Caco-2 (cell line): ENCODE results near the gene TSNAX. TPM values are rescaled to one million over a fixed set of nuclear protein-coding genes. Genes with fewer than 3 reads are reported as not detected.

ENCODE experiments used
- BruUV-seq: library from RNA; stranded (reverse); fragments of 400-500 nt; replicated peaks from 2 replicates; lab custom pipeline; 2021; lab: Mats Ljungman, UMichigan
- CTCF ChIA-PET: fragments of 300-600 bp; sonication (Branson Sonifier 250); formaldehyde crosslinking; loops from one replicate; lab custom pipeline; 2022; ENCODE audit warnings: antibody characterized with exemption; lab: Charles Lee
- POLR2A ChIA-PET: fragments of 300-600 bp; sonication (Branson Sonifier 250); formaldehyde crosslinking; loops from one replicate; lab custom pipeline; 2022; ENCODE audit warnings: antibody characterized with exemption; lab: Charles Lee
- DNase-seq, 2 experiments: peaks; one replicate each; pipeline versions ENCODE4 v3.0.0 to v3.0.0-alpha.2; 2020 to 2022
- H3K27me3 ChIP-seq: replicated peaks from 2 replicates; pipeline ENCODE4 v1.6.0; 2011; ENCODE audit warnings: low read length; ENCODE audit not compliant: control insufficient read depth, insufficient read depth
- H3K36me3 ChIP-seq: 2 replicates; pipeline ENCODE4 v1.5.1; 2011; ENCODE audit warnings: low read length; ENCODE audit not compliant: control insufficient read depth, insufficient read depth
- H3K4me1 ChIP-seq: fragments of 250-450 bp; sonication (Bioruptor Pico); 2 replicates; pipeline ENCODE4 v1.5.1; 2020; ENCODE audit warnings: mild to moderate bottlenecking
- H3K4me3 ChIP-seq: 2 replicates; pipeline ENCODE4 v1.5.1; 2011; ENCODE audit warnings: low read depth, mild to moderate bottlenecking, control low read depth, low read length
- H3K9me3 ChIP-seq: fragments of 250-450 bp; sonication (Bioruptor Pico); 2 replicates; pipeline ENCODE4 v1.5.1; 2020; ENCODE audit warnings: mild to moderate bottlenecking, moderate library complexity
- H3K27ac Mint-ChIP-seq: one replicate; pipeline ENCODE4 v1.8.0; 2022; ENCODE audit warnings: mixed read lengths; ENCODE audit not compliant: unreplicated experiment
- H3K27me3 Mint-ChIP-seq: one replicate; pipeline ENCODE4 v1.8.0; 2022; ENCODE audit warnings: mixed read lengths; ENCODE audit not compliant: insufficient read depth, unreplicated experiment
- H3K36me3 Mint-ChIP-seq: one replicate; pipeline ENCODE4 v1.8.0; 2022; ENCODE audit warnings: mild to moderate bottlenecking, mixed read lengths; ENCODE audit not compliant: insufficient read depth, unreplicated experiment
- H3K4me1 Mint-ChIP-seq: one replicate; pipeline ENCODE4 v1.8.0; 2022; ENCODE audit warnings: low read depth, mixed read lengths; ENCODE audit not compliant: unreplicated experiment
- H3K4me3 Mint-ChIP-seq: one replicate; pipeline ENCODE4 v1.8.0; 2022; ENCODE audit warnings: mild to moderate bottlenecking, moderate library complexity, mixed read lengths; ENCODE audit not compliant: unreplicated experiment
- H3K9me3 Mint-ChIP-seq: one replicate; pipeline ENCODE4 v1.8.0; 2022; ENCODE audit warnings: mixed read lengths; ENCODE audit not compliant: unreplicated experiment
- intact Hi-C: fragments of 100-400 bp; cut with micrococcal nuclease; formaldehyde crosslinking; loops from one replicate; pipeline ENCODE4 v1.10.0; 2022; ENCODE audit not compliant: unreplicated experiment
- total RNA-seq: library from RNA; stranded (reverse); gene quantifications from 2 replicates; pipeline ENCODE4 v1.2.3, GENCODE V29; 2022
- TF ChIP-seq, protein P1 (sequence below), 2 experiments: fragments of 200-600 bp in 1 of 2; IDR thresholded peaks; 1 replicate in 1 of 2; 2 replicates in 1 of 2; pipeline versions ENCODE4 v1.5.1 to v1.8.0; 2011 to 2022; ENCODE audit warnings: antibody characterized with exemption in 1 of 2, control low read depth in 1 of 2, inconsistent platforms in 1 of 2, low read depth in 1 of 2, low read length in 1 of 2, mild to moderate bottlenecking in 1 of 2, moderate library complexity in 1 of 2; ENCODE audit not compliant: insufficient read depth in 1 of 2, severe bottlenecking in 1 of 2, unreplicated experiment in 1 of 2

The TSNAX gene
- total RNA-seq, 1 experiment from 2014 or later, result 39.0 TPM

DNA sequence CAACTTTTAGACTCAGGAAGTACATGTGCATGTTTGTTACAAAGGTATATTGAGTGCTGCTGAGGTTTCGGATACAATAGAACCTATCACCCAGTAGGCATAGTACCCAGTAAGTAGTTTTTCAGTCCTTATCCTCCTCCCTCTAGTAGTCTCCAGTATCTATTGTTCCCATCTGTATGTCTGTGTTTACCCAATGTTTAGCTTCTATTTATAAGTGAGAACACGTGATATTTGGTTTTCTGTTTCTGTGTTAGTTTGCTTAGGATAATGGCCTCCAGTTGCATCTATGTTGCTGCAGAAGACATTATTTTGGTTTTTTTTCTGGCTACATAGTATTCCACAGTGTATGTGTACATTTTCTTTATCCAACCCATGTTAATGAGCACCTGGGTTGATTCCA, 47.2 kb upstream of the TSNAX start:
- POLR2A ChIA-PET, result no interaction called here
- H3K4me3 Mint-ChIP-seq, result no peak overlapping the region
- H3K27me3 Mint-ChIP-seq, result no peaks in the 10 kb centered on the region
- no peak for DNase-seq
- no peaks in the 10 kb centered on the region for H3K9me3 Mint-ChIP-seq
- no peaks in the 10 kb centered on the region for H3K4me1 ChIP-seq
- no TSS peak for BruUV-seq
- H3K9me3 ChIP-seq, result no peaks in the 10 kb centered on the region
- intact Hi-C loops, result no loop called here
- TF ChIP-seq, protein P1, sequence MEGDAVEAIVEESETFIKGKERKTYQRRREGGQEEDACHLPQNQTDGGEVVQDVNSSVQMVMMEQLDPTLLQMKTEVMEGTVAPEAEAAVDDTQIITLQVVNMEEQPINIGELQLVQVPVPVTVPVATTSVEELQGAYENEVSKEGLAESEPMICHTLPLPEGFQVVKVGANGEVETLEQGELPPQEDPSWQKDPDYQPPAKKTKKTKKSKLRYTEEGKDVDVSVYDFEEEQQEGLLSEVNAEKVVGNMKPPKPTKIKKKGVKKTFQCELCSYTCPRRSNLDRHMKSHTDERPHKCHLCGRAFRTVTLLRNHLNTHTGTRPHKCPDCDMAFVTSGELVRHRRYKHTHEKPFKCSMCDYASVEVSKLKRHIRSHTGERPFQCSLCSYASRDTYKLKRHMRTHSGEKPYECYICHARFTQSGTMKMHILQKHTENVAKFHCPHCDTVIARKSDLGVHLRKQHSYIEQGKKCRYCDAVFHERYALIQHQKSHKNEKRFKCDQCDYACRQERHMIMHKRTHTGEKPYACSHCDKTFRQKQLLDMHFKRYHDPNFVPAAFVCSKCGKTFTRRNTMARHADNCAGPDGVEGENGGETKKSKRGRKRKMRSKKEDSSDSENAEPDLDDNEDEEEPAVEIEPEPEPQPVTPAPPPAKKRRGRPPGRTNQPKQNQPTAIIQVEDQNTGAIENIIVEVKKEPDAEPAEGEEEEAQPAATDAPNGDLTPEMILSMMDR (IDR thresholded peaks at IDR 0.05; ENCODE audit: insufficient read depth in 1 of 2, low read depth in 1 of 2, low read length in 1 of 2, severe bottlenecking in 1 of 2, unreplicated experiment in 1 of 2), result no peak
- CTCF ChIA-PET, result no interaction called here
- H3K36me3 ChIP-seq, result no peaks in the 10 kb centered on the region
- no peak overlapping the region for H3K4me3 ChIP-seq
- no peaks in the 10 kb centered on the region for H3K4me1 Mint-ChIP-seq
- H3K27me3 ChIP-seq, result no peaks in the 10 kb centered on the region
- no peaks in the 10 kb centered on the region for H3K36me3 Mint-ChIP-seq
- H3K27ac Mint-ChIP-seq, result no peak overlapping the region

DNA sequence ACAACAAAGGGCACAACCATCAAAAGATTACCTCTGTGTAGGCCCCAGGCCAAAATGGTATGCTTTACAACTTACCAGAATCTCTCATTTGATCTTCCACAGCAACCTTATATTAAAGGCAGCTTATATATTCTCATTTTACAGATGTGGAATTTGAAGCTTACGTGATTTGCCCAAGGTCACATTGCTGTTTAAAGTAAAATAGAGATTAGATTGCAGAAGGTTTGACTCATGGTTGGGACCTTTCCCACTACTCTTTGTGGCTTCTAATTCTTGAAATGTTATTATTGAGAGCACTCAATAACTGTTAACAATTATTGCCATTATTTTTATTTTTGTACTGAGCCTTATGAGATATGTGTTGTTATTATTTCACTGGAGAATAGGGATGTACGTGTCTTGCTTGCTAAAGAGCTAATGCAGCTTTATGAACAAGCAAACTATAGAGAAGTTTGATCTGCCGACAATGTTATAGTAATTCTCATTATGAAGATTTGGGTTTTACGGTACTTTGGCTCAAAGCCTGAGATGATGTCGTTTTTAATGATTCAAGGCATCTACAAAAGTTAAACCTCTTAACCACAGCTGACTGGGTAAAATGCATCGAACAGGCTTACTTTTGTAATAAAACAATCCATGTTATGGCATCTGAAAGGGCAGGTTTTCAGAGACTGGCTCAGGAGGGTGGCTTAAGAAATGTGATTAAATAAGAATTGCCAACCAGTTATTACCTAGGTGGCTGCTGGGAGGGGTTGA, 43.3 kb upstream of the TSNAX start:
- no TSS peak for BruUV-seq

DNA sequence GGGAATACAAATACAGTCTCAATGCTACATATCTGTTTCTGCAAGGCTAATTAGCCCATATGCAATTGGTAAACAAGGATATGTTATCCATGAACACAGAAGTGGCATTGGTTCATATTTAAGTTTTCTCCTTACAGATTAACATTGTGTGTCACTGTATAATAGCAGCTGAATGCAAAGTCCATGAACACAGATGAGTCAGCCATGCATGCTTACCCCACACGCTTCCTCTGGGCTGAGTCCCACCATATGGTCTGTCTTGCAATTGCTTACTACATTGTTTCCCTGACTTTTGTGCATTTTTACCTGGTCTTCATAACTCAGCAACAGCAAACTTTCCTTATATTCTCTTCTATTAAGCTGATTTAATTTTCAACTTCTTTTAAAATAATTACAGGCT, 41.5 kb upstream of the TSNAX start:
- Mint-ChIP-seq H3K27ac (no peak overlapping the region), H3K27me3 (no peaks in the 10 kb centered on the region), H3K9me3 (no peaks in the 10 kb centered on the region), H3K4me1 (no peaks in the 10 kb centered on the region), H3K36me3 (no peaks in the 10 kb centered on the region), H3K4me3 (no peak overlapping the region)
- intact Hi-C loops, result no loop called here
- Histone ChIP-seq H3K36me3 (no peaks in the 10 kb centered on the region), H3K4me1 (no peaks in the 10 kb centered on the region), H3K9me3 (no peaks in the 10 kb centered on the region), H3K27me3 (no peaks in the 10 kb centered on the region), H3K4me3 (no peak overlapping the region)
- TF ChIP-seq, protein P1 (IDR thresholded peaks at IDR 0.05; ENCODE audit: insufficient read depth in 1 of 2, low read depth in 1 of 2, low read length in 1 of 2, severe bottlenecking in 1 of 2, unreplicated experiment in 1 of 2), result no peak
- CTCF ChIA-PET, result no interaction called here
- BruUV-seq, result no TSS peak
- no peak for DNase-seq
- POLR2A ChIA-PET, result no interaction called here

More for the DNA sequence above, 43.3 kb upstream of the TSNAX start:
- no peaks in the 10 kb centered on the region for H3K36me3 ChIP-seq
- H3K4me1 Mint-ChIP-seq, result no peaks in the 10 kb centered on the region
- H3K9me3 Mint-ChIP-seq, result no peaks in the 10 kb centered on the region
- TF ChIP-seq, protein P1 (IDR thresholded peaks at IDR 0.05; ENCODE audit: insufficient read depth in 1 of 2, low read depth in 1 of 2, low read length in 1 of 2, severe bottlenecking in 1 of 2, unreplicated experiment in 1 of 2), result no peak
- POLR2A ChIA-PET, result no interaction called here
- no peak overlapping the region for H3K4me3 Mint-ChIP-seq
- H3K4me3 ChIP-seq, result no peak overlapping the region
- no peaks in the 10 kb centered on the region for H3K36me3 Mint-ChIP-seq
- intact Hi-C loops, result no loop called here
- no peaks in the 10 kb centered on the region for H3K9me3 ChIP-seq
- CTCF ChIA-PET, result no interaction called here
- no peaks in the 10 kb centered on the region for H3K27me3 Mint-ChIP-seq
- H3K27me3 ChIP-seq, result no peaks in the 10 kb centered on the region
- DNase-seq, result no peak
- H3K27ac Mint-ChIP-seq, result no peak overlapping the region
- no peaks in the 10 kb centered on the region for H3K4me1 ChIP-seq
